ENCODE measurements around the gene ANKRD28. TPM values are rescaled to one million over a fixed set of nuclear protein-coding genes. Genes with fewer than 3 reads are reported as not detected.
"Not testable (repeated sequence)": the region's sequence is repeated elsewhere in the genome, so short reads cannot be mapped to it uniquely, and the experiment has no call there.

ANKRD28 gene

DNA sequence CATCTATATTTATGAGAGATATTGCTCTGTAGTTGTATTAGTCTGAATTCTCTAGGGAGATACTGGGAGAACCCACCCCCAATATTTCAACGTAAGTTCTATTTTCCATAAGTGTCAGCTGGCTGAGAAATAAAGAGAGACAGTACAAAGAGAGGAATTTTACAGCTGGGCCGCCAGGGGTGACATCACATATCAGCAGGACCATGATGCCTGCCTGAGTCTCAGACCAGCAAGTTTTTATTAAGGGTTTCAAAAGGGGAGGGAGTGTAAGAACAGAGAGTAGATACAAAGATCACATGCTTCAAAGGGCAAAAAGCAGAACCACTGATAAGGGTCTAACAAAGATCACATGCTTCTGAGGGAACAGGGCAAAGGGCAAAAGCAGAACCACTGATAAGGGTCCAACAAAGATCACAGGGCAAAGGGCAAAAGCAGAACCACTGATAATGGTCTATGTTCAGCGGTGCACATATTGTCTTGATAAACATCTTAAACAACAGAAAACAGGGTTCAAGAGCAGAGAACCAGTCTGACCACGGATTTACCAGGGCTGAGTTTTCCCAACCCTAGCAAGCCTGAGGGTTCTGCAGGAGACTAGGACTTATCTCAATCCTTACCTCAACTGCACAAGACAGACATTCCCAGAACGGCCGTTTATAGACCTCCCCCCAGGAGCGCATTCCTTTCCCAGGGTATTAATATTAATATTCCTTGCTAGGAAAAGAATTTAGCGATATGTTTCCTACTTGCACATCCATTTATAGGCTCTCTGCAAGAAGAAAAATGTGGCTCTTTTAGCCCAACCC is 177.9 kb downstream of the ANKRD28 start:
- not testable (repeated sequence) for H3K27me3 ChIP-seq (ENCODE audit: insufficient read depth, low read length, poor library complexity); H3K4me1 ChIP-seq (ENCODE audit: control insufficient read depth, low read depth, low read length); DNase-seq; H2BK15ac ChIP-seq (replicated peaks; ENCODE audit: low read depth); H4K8ac ChIP-seq (ENCODE audit: low read depth, low read length); H3K23ac ChIP-seq (ENCODE audit: low read length); H3K79me2 ChIP-seq (ENCODE audit: control insufficient read depth, insufficient read depth, low read length); H3K4me2 ChIP-seq (ENCODE audit: low read length); H3K27ac ChIP-seq (ENCODE audit: low read depth, low read length); H3K36me3 ChIP-seq (ENCODE audit: control insufficient read depth, insufficient read depth, low read length); H3K56ac ChIP-seq (ENCODE audit: low read length); H4K5ac ChIP-seq (ENCODE audit: low read length); H3K9ac ChIP-seq (ENCODE audit: low read length); H3K79me1 ChIP-seq (ENCODE audit: low read length); H3K18ac ChIP-seq (ENCODE audit: low read length); H2BK120ac ChIP-seq (ENCODE audit: low read depth, low read length); H3K4me3 ChIP-seq (ENCODE audit: low read length); H3K4ac ChIP-seq (ENCODE audit: low read depth, low read length); H2AK5ac ChIP-seq (ENCODE audit: low read length); H2BK5ac ChIP-seq (ENCODE audit: low read length)
- WGBS (ENCODE audit: extremely low coverage, insufficient coverage, low lambda C conversion rate), result no CpG with 5 or more reads among the region's 8 CpGs

Small RNAs within 50 kb of the gene (small RNA-seq; reads per million reads assigned to genes)
- gene MIR3134 (ENCODE audit: insufficient read depth) (not detected), gene RN7SL4P (ENCODE audit: insufficient read depth) (not detected)

All from mesendoderm (in vitro differentiated cells).